Keratinocyte (primary cell): ENCODE results near the gene PDE1C. TPM values are rescaled to one million over a fixed set of nuclear protein-coding genes. Genes with fewer than 3 reads are reported as not detected.

Experiments
- DNase-seq: peaks from one replicate; pipeline ENCODE4 v3.0.0-alpha.2; 2011; ENCODE audit warnings: low read depth, missing footprints, low spot score
- FAIRE-seq: peaks from 2 replicates; lab custom pipeline; 2011; peaks lifted over from hg19 to GRCh38; lab: Jason Lieb, UNC
- H2AFZ ChIP-seq: 2 replicates; pipeline ENCODE4 v1.6.0; 2012; ENCODE audit warnings: low read length, control low read depth, inconsistent platforms; ENCODE audit not compliant: control insufficient read depth
- H3K27ac ChIP-seq: 2 replicates; pipeline ENCODE4 v1.5.1; 2011; ENCODE audit warnings: low read length; ENCODE audit not compliant: control insufficient read depth, insufficient read depth
- H3K27me3 ChIP-seq: 3 replicates; pipeline ENCODE4 v1.6.0; 2011; ENCODE audit warnings: low read length; ENCODE audit not compliant: control insufficient read depth, insufficient read depth; ENCODE audit errors: extremely low read depth
- H3K36me3 ChIP-seq, 2 experiments: 2 replicates in 1 of 2; 3 replicates in 1 of 2; pipeline ENCODE4 v1.5.1; 2011; ENCODE audit warnings: low read length in 2 of 2, mild to moderate bottlenecking in 1 of 2; ENCODE audit not compliant: control insufficient read depth in 2 of 2, insufficient read depth in 2 of 2; ENCODE audit errors: extremely low read depth in 1 of 2
- H3K4me1 ChIP-seq: 3 replicates; pipeline ENCODE4 v1.5.1; 2011; ENCODE audit warnings: low read length; ENCODE audit not compliant: control insufficient read depth, insufficient read depth; ENCODE audit errors: extremely low read depth
- H3K4me2 ChIP-seq: 3 replicates; pipeline ENCODE4 v1.6.0; 2011; ENCODE audit warnings: low read depth, low read length; ENCODE audit not compliant: control insufficient read depth, insufficient read depth; ENCODE audit errors: extremely low read depth
- H3K4me3 ChIP-seq, 3 experiments: fragments of 200-600 bp in 1 of 3; sonication (generic) in 1 of 3; 2 replicates in 2 of 3; 3 replicates in 1 of 3; pipeline ENCODE4 v1.5.1; 2011 to 2016; ENCODE audit warnings: low read length in 3 of 3, mild to moderate bottlenecking in 3 of 3, control low read depth in 2 of 3, inconsistent platforms in 1 of 3, low read depth in 1 of 3, mixed read lengths in 1 of 3, mixed run types in 1 of 3, moderate library complexity in 1 of 3; ENCODE audit not compliant: control insufficient read depth in 2 of 3, insufficient read depth in 2 of 3; ENCODE audit errors: extremely low read depth in 1 of 3
- H3K79me2 ChIP-seq: 2 replicates; pipeline ENCODE4 v1.6.0; 2012; ENCODE audit warnings: low read length; ENCODE audit not compliant: control insufficient read depth, insufficient read depth
- H3K9ac ChIP-seq: 3 replicates; pipeline ENCODE4 v1.6.0; 2011; ENCODE audit warnings: low read length; ENCODE audit not compliant: control insufficient read depth, insufficient read depth; ENCODE audit errors: extremely low read depth
- H3K9me1 ChIP-seq: 3 replicates; pipeline ENCODE4 v1.6.0; 2011; ENCODE audit warnings: low read length; ENCODE audit not compliant: control insufficient read depth, insufficient read depth; ENCODE audit errors: extremely low read depth
- H3K9me3 ChIP-seq: 2 replicates; pipeline ENCODE4 v1.5.1; 2012; ENCODE audit warnings: low read depth, low read length; ENCODE audit not compliant: control insufficient read depth
- H4K20me1 ChIP-seq: 3 replicates; pipeline ENCODE4 v1.6.0; 2011; ENCODE audit warnings: low read length; ENCODE audit not compliant: control insufficient read depth, insufficient read depth; ENCODE audit errors: extremely low read depth
- EZH2 ChIP-seq: IDR thresholded peaks from one replicate; pipeline ENCODE4 v1.6.1; 2012; ENCODE audit warnings: inconsistent platforms, mild to moderate bottlenecking, low read length, moderate library complexity
- dilution Hi-C: fragments of 300-500 bp; cut with MboI; formaldehyde crosslinking; loops from one replicate; pipeline ENCODE4 v1.7.0; 2020; ENCODE audit warnings: low sequenced_read_pairs; ENCODE audit not compliant: extremely low pct_ligation_motif_present
- polyA plus RNA-seq, 5 experiments: library from polyadenylated mRNA; depleted of rRNA in 3 of 5; stranded (reverse) in 3 of 5; stranded (forward) in 1 of 5; unstranded in 1 of 5; fragments of >200 nt; gene quantifications; 1 replicate in 1 of 5; 2 replicates in 3 of 5; 3 replicates in 1 of 5; pipeline versions ENCODE4 v1.2.1 to v1.2.3, GENCODE V29; 2011 to 2012; ENCODE audit warnings: missing spikeins in 2 of 5, low read depth in 1 of 5, low replicate concordance in 1 of 5
- TF ChIP-seq, protein P1 (sequence below), 3 experiments: IDR thresholded peaks in 1 of 3; conservative IDR thresholded peaks in 1 of 3; optimal IDR thresholded peaks in 1 of 3; 2 replicates in 2 of 3; 3 replicates in 1 of 3; pipeline versions ENCODE3 to v1.5.1; 2011; ENCODE audit warnings: low read length in 3 of 3, mild to moderate bottlenecking in 3 of 3, moderate library complexity in 2 of 3, control low read depth in 1 of 3, inconsistent platforms in 1 of 3; ENCODE audit not compliant: insufficient read depth in 2 of 3; ENCODE audit errors: extremely low read depth in 1 of 3

PDE1C gene
- polyA plus RNA-seq, 1 donor (not counting 4 experiments of a cell fraction or from before 2014, with no cell fraction given): 2.5 TPM

DNA sequence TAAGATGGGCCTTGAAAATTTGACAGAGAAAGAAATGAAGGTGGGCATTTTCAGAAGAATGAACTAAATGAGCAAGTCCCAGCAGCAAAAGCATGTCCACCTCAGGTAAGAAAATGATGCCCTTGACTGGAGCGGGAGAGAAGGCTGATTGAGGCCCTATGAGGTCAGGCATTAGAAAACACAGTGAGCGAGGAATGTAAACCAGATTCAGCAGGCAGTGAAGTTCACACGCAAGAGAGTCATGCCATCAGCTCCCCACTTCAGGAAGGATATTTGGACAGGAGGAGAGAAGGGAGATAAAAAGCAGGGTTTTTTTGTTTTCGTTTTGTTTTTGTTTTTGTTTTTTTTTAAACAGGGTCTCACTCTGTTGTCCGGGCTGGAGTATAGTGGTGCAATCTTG lies 216.8 kb downstream of the PDE1C start:
- Histone ChIP-seq H3K36me3 (no peaks in the 10 kb centered on the region), H3K4me3 (no peak overlapping the region), H3K27ac (no peak overlapping the region), H3K27me3 (no peaks in the 10 kb centered on the region), H3K4me1 (no peaks in the 10 kb centered on the region), H3K9ac (no peak overlapping the region), H2AFZ (no peak overlapping the region), H3K4me2 (no peak overlapping the region), H3K9me3 (no peaks in the 10 kb centered on the region), H4K20me1 (no peaks in the 10 kb centered on the region), H3K9me1 (no peaks in the 10 kb centered on the region), H3K79me2 (no peaks in the 10 kb centered on the region)
- no peak for TF ChIP-seq EZH2
- TF ChIP-seq, protein P1, sequence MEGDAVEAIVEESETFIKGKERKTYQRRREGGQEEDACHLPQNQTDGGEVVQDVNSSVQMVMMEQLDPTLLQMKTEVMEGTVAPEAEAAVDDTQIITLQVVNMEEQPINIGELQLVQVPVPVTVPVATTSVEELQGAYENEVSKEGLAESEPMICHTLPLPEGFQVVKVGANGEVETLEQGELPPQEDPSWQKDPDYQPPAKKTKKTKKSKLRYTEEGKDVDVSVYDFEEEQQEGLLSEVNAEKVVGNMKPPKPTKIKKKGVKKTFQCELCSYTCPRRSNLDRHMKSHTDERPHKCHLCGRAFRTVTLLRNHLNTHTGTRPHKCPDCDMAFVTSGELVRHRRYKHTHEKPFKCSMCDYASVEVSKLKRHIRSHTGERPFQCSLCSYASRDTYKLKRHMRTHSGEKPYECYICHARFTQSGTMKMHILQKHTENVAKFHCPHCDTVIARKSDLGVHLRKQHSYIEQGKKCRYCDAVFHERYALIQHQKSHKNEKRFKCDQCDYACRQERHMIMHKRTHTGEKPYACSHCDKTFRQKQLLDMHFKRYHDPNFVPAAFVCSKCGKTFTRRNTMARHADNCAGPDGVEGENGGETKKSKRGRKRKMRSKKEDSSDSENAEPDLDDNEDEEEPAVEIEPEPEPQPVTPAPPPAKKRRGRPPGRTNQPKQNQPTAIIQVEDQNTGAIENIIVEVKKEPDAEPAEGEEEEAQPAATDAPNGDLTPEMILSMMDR (optimal IDR thresholded peaks at IDR 0.05 in 1 of 3, IDR thresholded peaks at IDR 0.05 in 1 of 3, conservative IDR thresholded peaks at IDR 0.05 in 1 of 3; ENCODE audit: extremely low read depth in 1 of 3, insufficient read depth in 2 of 3, low read length in 3 of 3): no peak
- FAIRE-seq: no peak
- no peak for DNase-seq
- dilution Hi-C loops: no loop called here

GRCh38 chr7:31852462-31852861 lies 217.7 kb downstream of the PDE1C start:
- H3K79me2 ChIP-seq: no peaks in the 10 kb centered on the region
- no peaks in the 10 kb centered on the region for H3K36me3 ChIP-seq
- no peak overlapping the region for H3K27ac ChIP-seq
- no peak for DNase-seq
- H3K4me2 ChIP-seq: no peak overlapping the region
- H3K4me3 ChIP-seq: no peak overlapping the region
- no peak for TF ChIP-seq EZH2
- TF ChIP-seq, protein P1 (optimal IDR thresholded peaks at IDR 0.05 in 1 of 3, IDR thresholded peaks at IDR 0.05 in 1 of 3, conservative IDR thresholded peaks at IDR 0.05 in 1 of 3; ENCODE audit: extremely low read depth in 1 of 3, insufficient read depth in 2 of 3, low read length in 3 of 3): no peak
- no peak for FAIRE-seq
- no peaks in the 10 kb centered on the region for H3K27me3 ChIP-seq
- no peak overlapping the region for H3K9ac ChIP-seq
- H3K9me3 ChIP-seq: no peaks in the 10 kb centered on the region
- H3K9me1 ChIP-seq: no peaks in the 10 kb centered on the region
- dilution Hi-C loops: no loop called here
- no peaks in the 10 kb centered on the region for H3K4me1 ChIP-seq
- H4K20me1 ChIP-seq: no peaks in the 10 kb centered on the region
- no peak overlapping the region for H2AFZ ChIP-seq
